ENCODE data around the gene MYO5B.

GRCh38 chr18:50079571-50080295, 115.2 kb downstream of the MYO5B start:
- TF ChIP-seq GATA2 (IDR thresholded peaks at IDR 0.05; ENCODE audit: low read depth, low read length), result no peak
- TF ChIP-seq GATA3 (IDR thresholded peaks at IDR 0.05; ENCODE audit: low read depth, low read length), result no peak

Data from SH-SY5Y (cell line).